Raji (cell line): ENCODE results near the gene MRTFA.

ENCODE experiments used
- POLR2A ChIP-seq: IDR thresholded peaks from 2 replicates; pipeline ENCODE4 v1.6.1; 2011; ENCODE audit warnings: low read depth, low read length, control low read depth; ENCODE audit not compliant: insufficient read depth

The MRTFA gene

GRCh38 chr22:40616578-40616977, 19.9 kb downstream of the MRTFA start:
- TF ChIP-seq POLR2A, result no peak

- TF ChIP-seq POLR2A, result no peak
Measured at GRCh38 chr22:40613067-40613466, 23.5 kb downstream of the MRTFA start.

- TF ChIP-seq POLR2A, result no peak
Measured at GRCh38 chr22:40612291-40612751, 24.2 kb downstream of the MRTFA start.

- no peak for TF ChIP-seq POLR2A
Measured at GRCh38 chr22:40611606-40612005, 24.9 kb downstream of the MRTFA start.

- no peak for TF ChIP-seq POLR2A
Measured at GRCh38 chr22:40610329-40610850, 26.1 kb downstream of the MRTFA start.

- no peak for TF ChIP-seq POLR2A
Measured at GRCh38 chr22:40609216-40609615, 27.3 kb downstream of the MRTFA start.

GRCh38 chr22:40607506-40607905, 29.0 kb downstream of the MRTFA start:
- no peak for TF ChIP-seq POLR2A

- no peak for TF ChIP-seq POLR2A
Measured at GRCh38 chr22:40606306-40606705, 30.2 kb downstream of the MRTFA start.

GRCh38 chr22:40605761-40606160, 30.8 kb downstream of the MRTFA start:
- no peak for TF ChIP-seq POLR2A

GRCh38 chr22:40603088-40603605, 33.4 kb downstream of the MRTFA start:
- TF ChIP-seq POLR2A, result no peak

GRCh38 chr22:40602231-40602630, 34.3 kb downstream of the MRTFA start:
- no peak for TF ChIP-seq POLR2A

GRCh38 chr22:40599731-40600130, 36.8 kb downstream of the MRTFA start:
- TF ChIP-seq POLR2A, result no peak

- TF ChIP-seq POLR2A, result no peak
Measured at GRCh38 chr22:40597526-40598430, 38.7 kb downstream of the MRTFA start.

GRCh38 chr22:40595497-40596234, 40.9 kb downstream of the MRTFA start:
- TF ChIP-seq POLR2A, result no peak

- TF ChIP-seq POLR2A, result no peak
Measured at GRCh38 chr22:40594924-40595323, 41.6 kb downstream of the MRTFA start.

- TF ChIP-seq POLR2A, result no peak
Measured at GRCh38 chr22:40594346-40594745, 42.2 kb downstream of the MRTFA start.
